Measurements from ENCODE around the gene BCOR. TPM values are rescaled to one million over a fixed set of nuclear protein-coding genes. Genes with fewer than 3 reads are reported as not detected.
A peak's percentile ranks its signal among the peaks of the same experiment; 100 is the strongest.

Gene BCOR
- total RNA-seq, 1 experiment from 2014 or later, result 35.1 TPM

DNA sequence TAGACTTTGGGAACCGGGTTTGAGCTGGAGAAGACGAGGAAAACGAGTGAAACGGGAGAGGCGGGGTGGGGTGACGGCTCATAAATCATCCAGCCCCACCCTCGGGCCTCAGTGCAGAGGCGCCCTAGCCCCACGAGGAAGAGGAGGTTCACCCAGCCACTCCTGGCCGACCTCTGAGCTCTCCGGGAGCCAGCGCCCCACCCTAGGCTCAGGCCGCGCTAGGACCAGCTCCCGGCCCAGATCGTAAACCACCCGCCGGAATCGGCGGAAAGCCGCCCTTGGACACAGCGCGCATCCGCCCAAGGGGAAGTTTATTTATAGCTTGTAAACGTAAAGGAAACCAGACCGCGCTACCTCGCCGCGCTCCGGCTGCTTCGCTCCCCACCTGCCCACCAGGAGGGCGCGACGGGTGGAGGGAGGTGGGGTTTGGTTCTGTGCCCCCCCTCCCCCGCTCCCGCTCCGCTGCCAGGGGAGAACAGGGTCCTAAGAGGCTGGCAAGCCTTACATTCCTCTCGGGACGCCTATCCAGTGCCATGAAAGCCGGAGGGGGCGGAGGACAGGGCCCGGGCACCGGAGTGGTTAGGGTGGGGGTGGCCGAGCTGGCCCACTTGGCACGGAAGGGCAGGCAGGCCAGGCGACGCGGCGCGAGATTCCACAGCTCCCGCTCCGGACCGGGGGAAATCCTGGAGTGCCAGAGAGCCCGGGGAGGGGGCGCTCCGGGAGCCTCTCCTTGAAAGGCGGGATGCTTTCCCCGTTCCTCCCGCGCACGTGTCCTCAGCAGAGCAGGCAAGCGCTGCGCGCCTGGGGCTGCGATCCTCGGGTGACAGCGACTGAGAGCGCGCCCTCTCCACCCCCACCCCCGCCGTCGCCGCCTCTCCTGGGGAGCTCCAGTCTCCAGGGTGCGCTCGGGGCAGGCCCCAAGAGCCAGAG, 84.2 kb downstream of the BCOR start:
- intact Hi-C loops (cut with micrococcal nuclease), result loop anchor here (10.0 kb wide), 1 partner anchor 309 kb away; no protein-coding TSS in a partner anchor
- no peaks in the 10 kb centered on the region for H3K9me2 ChIP-seq (ENCODE audit: insufficient read depth)
- ATAC-seq (peak; percentile 63), DNase-seq (ENCODE audit: low read depth, low spot score) (no peak)
- H3K36me3 ChIP-seq (ENCODE audit: control insufficient read depth in 1 of 2, insufficient read depth in 2 of 2, low read length in 2 of 2), result no peaks in the 10 kb centered on the region
- H3K27ac ChIP-seq (ENCODE audit: low read depth, low read length), result peak overlapping the region; percentile 82
- no peaks in the 10 kb centered on the region for H3K79me2 ChIP-seq (ENCODE audit: insufficient read depth, low read length)
- TF ChIP-seq POLR2A (IDR thresholded peaks at IDR 0.05; ENCODE audit: borderline replicate concordance, extremely low read depth, insufficient read depth, insufficient read length) (no peak), SRF (IDR thresholded peaks at IDR 0.05; ENCODE audit: low read depth) (no peak), POLR2AphosphoS5 (IDR thresholded peaks at IDR 0.05; ENCODE audit: low read depth, low read length) (0 out of 2 replicates have a peak, but pooled peaks have one; percentile 19), TCF7L2 (IDR thresholded peaks at IDR 0.05; ENCODE audit: borderline replicate concordance, extremely low read depth, insufficient read depth, insufficient read length) (peak; percentile 34)
- TF ChIP-seq, protein P1, sequence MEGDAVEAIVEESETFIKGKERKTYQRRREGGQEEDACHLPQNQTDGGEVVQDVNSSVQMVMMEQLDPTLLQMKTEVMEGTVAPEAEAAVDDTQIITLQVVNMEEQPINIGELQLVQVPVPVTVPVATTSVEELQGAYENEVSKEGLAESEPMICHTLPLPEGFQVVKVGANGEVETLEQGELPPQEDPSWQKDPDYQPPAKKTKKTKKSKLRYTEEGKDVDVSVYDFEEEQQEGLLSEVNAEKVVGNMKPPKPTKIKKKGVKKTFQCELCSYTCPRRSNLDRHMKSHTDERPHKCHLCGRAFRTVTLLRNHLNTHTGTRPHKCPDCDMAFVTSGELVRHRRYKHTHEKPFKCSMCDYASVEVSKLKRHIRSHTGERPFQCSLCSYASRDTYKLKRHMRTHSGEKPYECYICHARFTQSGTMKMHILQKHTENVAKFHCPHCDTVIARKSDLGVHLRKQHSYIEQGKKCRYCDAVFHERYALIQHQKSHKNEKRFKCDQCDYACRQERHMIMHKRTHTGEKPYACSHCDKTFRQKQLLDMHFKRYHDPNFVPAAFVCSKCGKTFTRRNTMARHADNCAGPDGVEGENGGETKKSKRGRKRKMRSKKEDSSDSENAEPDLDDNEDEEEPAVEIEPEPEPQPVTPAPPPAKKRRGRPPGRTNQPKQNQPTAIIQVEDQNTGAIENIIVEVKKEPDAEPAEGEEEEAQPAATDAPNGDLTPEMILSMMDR (IDR thresholded peaks at IDR 0.05 in 2 of 3, conservative IDR thresholded peaks at IDR 0.05 in 1 of 3; ENCODE audit: borderline replicate concordance in 1 of 3, insufficient read depth in 1 of 3, low read depth in 2 of 3, low read length in 2 of 3), result no peak
- H3K4me2 ChIP-seq (ENCODE audit: low read length), result peak overlapping the region; percentile 91
- ChIA-PET CTCF (no interaction called here), RAD21 (ENCODE audit: low non-redundant PET in 1 of 2, low total read pairs in 2 of 2, uncharacterized antibody in 2 of 2, unreplicated experiment in 2 of 2) (no interaction called here), POLR2A (interaction anchor here (1.0 kb wide), 1 partner anchor 38 kb away, joined by 3 read pairs; no protein-coding TSS in a partner anchor)
- no peaks in the 10 kb centered on the region for H3K27me3 ChIP-seq (ENCODE audit: insufficient read depth, low read length)
- peaks cover 4 to 20% of the 10 kb centered on the region in 2 experiments; a peak in 2 of 4 replicates for H3K4me1 ChIP-seq (ENCODE audit: control insufficient read depth in 1 of 2, insufficient read depth in 2 of 2, low read length in 2 of 2)
- TSS peak; percentile 71 for BruUV-seq (replicated peaks)
- no peaks in the 10 kb centered on the region for H3K9me3 ChIP-seq (ENCODE audit: control insufficient read depth in 1 of 2, insufficient read depth in 1 of 2, low read depth in 1 of 2, low read length in 2 of 2)
- H3K9ac ChIP-seq (ENCODE audit: low read length), result peak overlapping the region; percentile 71
- no peak overlapping the region for H2AFZ ChIP-seq (ENCODE audit: low read depth, low read length, poor library complexity, severe bottlenecking)
- H4K20me1 ChIP-seq (ENCODE audit: insufficient read depth), result no peaks in the 10 kb centered on the region
- peak overlapping the region; percentile 47 to 59 for H3K4me3 ChIP-seq (replicated peaks in 1 of 2; ENCODE audit: low read depth in 1 of 2, low read length in 2 of 2)
